HepG2 (cell line): Measurements from ENCODE around the gene KRTAP29-1. TPM values are rescaled to one million over a fixed set of nuclear protein-coding genes. Genes with fewer than 3 reads are reported as not detected.

Source experiments
- DNMT3B ChIP-seq: conservative IDR thresholded peaks from 2 replicates; pipeline ENCODE4 v1.6.1; 2016; ENCODE audit warnings: missing biosample characterization, control low read depth
- EED ChIP-seq: sonication (generic); formaldehyde crosslinking; IDR thresholded peaks from 2 replicates; pipeline ENCODE4 v1.5.0; 2020; ENCODE audit warnings: mild to moderate bottlenecking, missing genetic modification reagents
- GABPA ChIP-seq, 2 experiments: IDR thresholded peaks; 2 replicates each; pipeline ENCODE4 v1.6.1; 2011 to 2016; ENCODE audit warnings: low read depth in 2 of 2, low read length in 1 of 2, missing biosample characterization in 1 of 2, missing genetic modification characterization in 1 of 2
- GTF2F1 ChIP-seq: fragments of 150-350 bp; IDR thresholded peaks from 2 replicates; pipeline ENCODE4 v1.6.1; 2014; ENCODE audit warnings: low read length
- ISL2 ChIP-seq: sonication (generic); formaldehyde crosslinking; IDR thresholded peaks from 2 replicates; pipeline ENCODE4 v1.5.0; 2020; ENCODE audit warnings: missing genetic modification reagents
- SRSF4 ChIP-seq: fragments of 200-400 bp; formaldehyde crosslinking; IDR thresholded peaks from one replicate; pipeline ENCODE4 v1.6.1; 2018; ENCODE audit warnings: mild to moderate bottlenecking, low read depth, low read length, moderate library complexity; ENCODE audit not compliant: poor library complexity, severe bottlenecking
- TGIF2 ChIP-seq: IDR thresholded peaks from 2 replicates; pipeline ENCODE4 v1.6.1; 2016; ENCODE audit warnings: control low read depth, missing compliant biosample characterization
- YEATS4 ChIP-seq: sonication (generic); formaldehyde crosslinking; IDR thresholded peaks from 2 replicates; pipeline ENCODE4 v1.4.0; 2020; ENCODE audit warnings: missing genetic modification reagents, borderline replicate concordance
- ZNF382 ChIP-seq: sonication (generic); formaldehyde crosslinking; IDR thresholded peaks from 2 replicates; pipeline ENCODE4 v1.5.0; 2020; ENCODE audit warnings: missing genetic modification reagents, mild to moderate bottlenecking, borderline replicate concordance
- ZNF546 ChIP-seq: sonication (generic); formaldehyde crosslinking; conservative IDR thresholded peaks from 2 replicates; pipeline ENCODE4 v1.8.1; 2023; ENCODE audit warnings: mild to moderate bottlenecking, missing genetic modification reagents
- ZNF549 ChIP-seq: sonication (generic); formaldehyde crosslinking; IDR thresholded peaks from 2 replicates; pipeline ENCODE4 v1.5.0; 2020; ENCODE audit warnings: missing genetic modification reagents
- ZNF567 ChIP-seq: sonication (generic); formaldehyde crosslinking; IDR thresholded peaks from 2 replicates; pipeline ENCODE4 v1.8.1; 2023; ENCODE audit warnings: mild to moderate bottlenecking, missing genetic modification reagents, borderline replicate concordance
- ZNF577 ChIP-seq: sonication (generic); formaldehyde crosslinking; IDR thresholded peaks from 2 replicates; pipeline ENCODE4 v1.4.0; 2020; ENCODE audit warnings: mild to moderate bottlenecking, low read depth, missing genetic modification reagents, borderline replicate concordance
- polyA plus RNA-seq, 8 experiments: library from polyadenylated mRNA; depleted of rRNA in 3 of 8; stranded (reverse) in 7 of 8; unstranded in 1 of 8; fragments of >200 nt; fragmentation: Illumina TruSeq in 4 of 8; extraction: Trizol in 4 of 8; gene quantifications; 2 replicates each; pipeline versions ENCODE4 v1.2.1 to v1.2.3, GENCODE V29; 2011 to 2016; ENCODE audit warnings: low read depth in 4 of 8, missing spikeins in 1 of 8, mixed read lengths in 1 of 8; ENCODE audit not compliant: insufficient read depth in 1 of 8
- total RNA-seq, 5 experiments: library from RNA; depleted of rRNA; stranded (reverse); fragments of >200 nt; fragmentation: Illumina TruSeq; extraction: Trizol; gene quantifications; 2 replicates each; pipeline ENCODE4 v1.2.3, GENCODE V29; 2016; ENCODE audit warnings: low read depth in 1 of 5
- TF ChIP-seq, protein P1 (sequence below): sonication (generic); formaldehyde crosslinking; IDR thresholded peaks from 2 replicates; pipeline ENCODE4; 2020; ENCODE audit warnings: missing genetic modification reagents, mild to moderate bottlenecking, borderline replicate concordance
- TF ChIP-seq, protein P2 (sequence below): IDR thresholded peaks from 2 replicates; pipeline ENCODE4 v1.6.1; 2016; ENCODE audit warnings: low read depth, borderline replicate concordance
- TF ChIP-seq, protein P3 (sequence below): IDR thresholded peaks from 2 replicates; pipeline ENCODE4 v1.6.1; 2012; ENCODE audit warnings: inconsistent platforms
- TF ChIP-seq, protein P4 (sequence below): sonication (generic); formaldehyde crosslinking; IDR thresholded peaks from 2 replicates; pipeline ENCODE4 v1.4.0; 2020; ENCODE audit warnings: missing genetic modification reagents
- TF ChIP-seq, protein P5 (sequence below): sonication (generic); formaldehyde crosslinking; IDR thresholded peaks from 2 replicates; pipeline ENCODE4 v1.4.0; 2020; ENCODE audit warnings: missing genetic modification reagents, low read depth, mild to moderate bottlenecking, borderline replicate concordance
- TF ChIP-seq, protein P6 (sequence below): sonication (generic); formaldehyde crosslinking; IDR thresholded peaks from 2 replicates; pipeline ENCODE4 v1.5.0; 2020; ENCODE audit warnings: missing genetic modification reagents
- TF ChIP-seq, protein P7 (sequence below): IDR thresholded peaks from 2 replicates; pipeline ENCODE4 v1.6.1; 2016; ENCODE audit warnings: mild to moderate bottlenecking

KRTAP29-1 gene
- total and polyA plus RNA-seq, 2 of the 13 experiments (the other 11 are each of a cell fraction or from before 2014, with no cell fraction given), result not detected

DNA sequence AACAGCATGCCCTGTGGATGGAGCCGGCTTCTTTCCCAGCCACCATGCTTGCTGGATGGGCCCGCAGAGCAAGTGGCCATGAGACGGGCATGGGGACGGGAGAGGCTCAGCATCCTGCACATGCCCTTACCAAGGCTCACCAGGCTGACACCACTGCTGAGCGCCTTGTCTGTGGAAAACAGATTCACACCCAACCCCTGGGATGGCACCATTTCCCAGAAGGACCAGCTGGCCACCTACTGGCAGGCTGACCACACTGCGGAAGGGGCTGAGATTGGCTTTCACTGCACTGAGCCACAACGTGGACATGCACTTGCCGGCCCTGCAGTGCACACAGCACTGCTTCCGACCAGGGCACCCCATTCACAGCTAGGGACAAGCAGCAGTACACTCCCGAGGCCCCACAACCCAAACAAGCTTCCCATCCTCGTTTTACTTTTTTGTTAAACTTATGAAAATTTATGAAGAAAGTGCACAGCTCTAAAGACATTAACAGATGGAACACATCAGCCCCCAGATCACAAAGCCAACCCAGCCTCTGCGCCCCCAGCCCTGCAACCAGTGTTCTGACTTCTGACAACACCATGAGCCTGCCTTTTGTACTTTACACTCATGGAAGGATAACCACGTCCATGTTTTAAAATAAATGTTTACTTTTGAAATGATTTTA lies 26.8 kb upstream of the KRTAP29-1 start (continued):
- TF ChIP-seq, protein P1, sequence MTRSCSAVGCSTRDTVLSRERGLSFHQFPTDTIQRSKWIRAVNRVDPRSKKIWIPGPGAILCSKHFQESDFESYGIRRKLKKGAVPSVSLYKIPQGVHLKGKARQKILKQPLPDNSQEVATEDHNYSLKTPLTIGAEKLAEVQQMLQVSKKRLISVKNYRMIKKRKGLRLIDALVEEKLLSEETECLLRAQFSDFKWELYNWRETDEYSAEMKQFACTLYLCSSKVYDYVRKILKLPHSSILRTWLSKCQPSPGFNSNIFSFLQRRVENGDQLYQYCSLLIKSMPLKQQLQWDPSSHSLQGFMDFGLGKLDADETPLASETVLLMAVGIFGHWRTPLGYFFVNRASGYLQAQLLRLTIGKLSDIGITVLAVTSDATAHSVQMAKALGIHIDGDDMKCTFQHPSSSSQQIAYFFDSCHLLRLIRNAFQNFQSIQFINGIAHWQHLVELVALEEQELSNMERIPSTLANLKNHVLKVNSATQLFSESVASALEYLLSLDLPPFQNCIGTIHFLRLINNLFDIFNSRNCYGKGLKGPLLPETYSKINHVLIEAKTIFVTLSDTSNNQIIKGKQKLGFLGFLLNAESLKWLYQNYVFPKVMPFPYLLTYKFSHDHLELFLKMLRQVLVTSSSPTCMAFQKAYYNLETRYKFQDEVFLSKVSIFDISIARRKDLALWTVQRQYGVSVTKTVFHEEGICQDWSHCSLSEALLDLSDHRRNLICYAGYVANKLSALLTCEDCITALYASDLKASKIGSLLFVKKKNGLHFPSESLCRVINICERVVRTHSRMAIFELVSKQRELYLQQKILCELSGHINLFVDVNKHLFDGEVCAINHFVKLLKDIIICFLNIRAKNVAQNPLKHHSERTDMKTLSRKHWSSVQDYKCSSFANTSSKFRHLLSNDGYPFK (CRISPR knock-in tag), result 0 out of 2 replicates have a peak, but pooled peaks have one; percentile 27
- TF ChIP-seq, protein P2, sequence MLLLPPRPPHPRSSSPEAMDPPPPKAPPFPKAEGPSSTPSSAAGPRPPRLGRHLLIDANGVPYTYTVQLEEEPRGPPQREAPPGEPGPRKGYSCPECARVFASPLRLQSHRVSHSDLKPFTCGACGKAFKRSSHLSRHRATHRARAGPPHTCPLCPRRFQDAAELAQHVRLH (CRISPR knock-in tag), result peak; percentile 69; the same call in 1 of the 2 replicates
- TF ChIP-seq, protein P3, sequence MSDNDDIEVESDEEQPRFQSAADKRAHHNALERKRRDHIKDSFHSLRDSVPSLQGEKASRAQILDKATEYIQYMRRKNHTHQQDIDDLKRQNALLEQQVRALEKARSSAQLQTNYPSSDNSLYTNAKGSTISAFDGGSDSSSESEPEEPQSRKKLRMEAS, result peak; percentile 26; the same call in 1 of the 2 replicates
- no peak for TF ChIP-seq ZNF567
- TF ChIP-seq YEATS4 (CRISPR knock-in tag), result no peak
- TF ChIP-seq ZNF546 (CRISPR knock-in tag), result no peak
- TF ChIP-seq, protein P4, sequence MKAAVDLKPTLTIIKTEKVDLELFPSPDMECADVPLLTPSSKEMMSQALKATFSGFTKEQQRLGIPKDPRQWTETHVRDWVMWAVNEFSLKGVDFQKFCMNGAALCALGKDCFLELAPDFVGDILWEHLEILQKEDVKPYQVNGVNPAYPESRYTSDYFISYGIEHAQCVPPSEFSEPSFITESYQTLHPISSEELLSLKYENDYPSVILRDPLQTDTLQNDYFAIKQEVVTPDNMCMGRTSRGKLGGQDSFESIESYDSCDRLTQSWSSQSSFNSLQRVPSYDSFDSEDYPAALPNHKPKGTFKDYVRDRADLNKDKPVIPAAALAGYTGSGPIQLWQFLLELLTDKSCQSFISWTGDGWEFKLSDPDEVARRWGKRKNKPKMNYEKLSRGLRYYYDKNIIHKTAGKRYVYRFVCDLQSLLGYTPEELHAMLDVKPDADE (CRISPR knock-in tag), result no peak
- TF ChIP-seq DNMT3B (CRISPR knock-in tag), result no peak
- TF ChIP-seq, protein P5, sequence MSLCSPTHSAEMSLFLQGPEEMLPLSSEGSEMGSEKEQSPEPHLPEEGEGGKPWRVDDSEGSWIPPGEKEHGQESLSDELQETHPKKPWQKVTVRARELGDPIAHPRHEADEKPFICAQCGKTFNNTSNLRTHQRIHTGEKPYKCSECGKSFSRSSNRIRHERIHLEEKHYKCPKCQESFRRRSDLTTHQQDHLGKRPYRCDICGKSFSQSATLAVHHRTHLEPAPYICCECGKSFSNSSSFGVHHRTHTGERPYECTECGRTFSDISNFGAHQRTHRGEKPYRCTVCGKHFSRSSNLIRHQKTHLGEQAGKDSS, result peak; percentile 78; the same call in 1 of the 2 replicates
- TF ChIP-seq ZNF577 (CRISPR knock-in tag), result no peak
- no peak for TF ChIP-seq ISL2 (CRISPR knock-in tag)
- TF ChIP-seq, protein P6, sequence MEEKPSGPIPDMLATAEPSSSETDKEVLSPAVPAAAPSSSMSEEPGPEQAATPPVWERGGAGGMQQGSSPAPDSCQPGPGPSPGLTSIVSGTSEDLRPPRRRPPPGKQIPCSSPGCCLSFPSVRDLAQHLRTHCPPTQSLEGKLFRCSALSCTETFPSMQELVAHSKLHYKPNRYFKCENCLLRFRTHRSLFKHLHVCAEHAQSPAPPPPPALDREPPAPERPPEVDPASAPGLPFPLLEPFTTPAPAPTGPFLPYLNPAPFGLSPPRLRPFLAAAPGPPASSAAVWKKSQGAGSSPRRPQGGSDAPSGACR, result no peak
- no peak for TF ChIP-seq ZNF549 (CRISPR knock-in tag)
- TF ChIP-seq GTF2F1, result no peak
- TF ChIP-seq TGIF2, result no peak
- TF ChIP-seq, protein P7, sequence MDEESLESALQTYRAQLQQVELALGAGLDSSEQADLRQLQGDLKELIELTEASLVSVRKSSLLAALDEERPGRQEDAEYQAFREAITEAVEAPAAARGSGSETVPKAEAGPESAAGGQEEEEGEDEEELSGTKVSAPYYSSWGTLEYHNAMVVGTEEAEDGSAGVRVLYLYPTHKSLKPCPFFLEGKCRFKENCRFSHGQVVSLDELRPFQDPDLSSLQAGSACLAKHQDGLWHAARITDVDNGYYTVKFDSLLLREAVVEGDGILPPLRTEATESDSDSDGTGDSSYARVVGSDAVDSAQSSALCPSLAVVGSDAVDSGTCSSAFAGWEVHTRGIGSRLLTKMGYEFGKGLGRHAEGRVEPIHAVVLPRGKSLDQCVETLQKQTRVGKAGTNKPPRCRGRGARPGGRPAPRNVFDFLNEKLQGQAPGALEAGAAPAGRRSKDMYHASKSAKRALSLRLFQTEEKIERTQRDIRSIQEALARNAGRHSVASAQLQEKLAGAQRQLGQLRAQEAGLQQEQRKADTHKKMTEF (CRISPR knock-in tag), result no peak
- TF ChIP-seq SRSF4, result no peak
- no peak for TF ChIP-seq EED
- TF ChIP-seq ZNF382 (CRISPR knock-in tag), result no peak
- TF ChIP-seq GABPA (IDR thresholded peaks at IDR 0.05; ENCODE audit: low read depth, low read length), result no peak
- no peak for TF ChIP-seq GABPA (CRISPR knock-in tag; IDR thresholded peaks at IDR 0.05; ENCODE audit: low read depth)
